Astrocyte of the spinal cord (primary cell): Measurements from ENCODE around the gene CHST3.

Experiments
- DNase-seq: peaks from one replicate; pipeline ENCODE4 v3.0.0; 2011; ENCODE audit warnings: low read depth, low spot score
- H3K4me3 ChIP-seq: 2 replicates; pipeline ENCODE4 v1.5.1; 2011; ENCODE audit warnings: low read depth, mild to moderate bottlenecking, low read length, moderate library complexity
- in situ Hi-C: cut with HindIII; loops from 2 replicates; pipeline ENCODE4 v1.10.0; 2017; ENCODE audit warnings: low sequenced_read_pairs
- TF ChIP-seq, protein P1 (sequence below): IDR thresholded peaks from 2 replicates; pipeline ENCODE4 v1.5.1; 2012; ENCODE audit warnings: low read depth, mild to moderate bottlenecking, low read length, inconsistent platforms

CHST3 gene

DNA sequence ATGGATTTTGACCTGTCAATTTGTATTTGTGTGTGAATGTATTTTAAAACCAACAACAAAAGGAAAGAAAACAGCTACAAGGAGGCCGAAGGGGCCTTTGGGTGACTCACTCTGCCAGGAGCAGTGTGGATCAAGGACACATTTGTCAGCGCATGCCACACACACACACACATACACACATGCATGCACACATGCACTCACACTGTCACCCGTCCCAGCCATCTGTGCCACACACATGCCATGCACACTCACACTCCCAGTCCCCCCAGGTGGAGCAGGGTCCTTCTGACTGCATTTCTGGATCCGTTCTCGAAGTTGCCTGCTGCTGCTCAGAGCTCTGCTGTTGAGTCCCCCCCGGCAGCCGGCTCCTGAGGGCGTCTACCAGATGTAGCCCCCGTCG, 98.2 kb downstream of the CHST3 start:
- DNase-seq, result no peak
- TF ChIP-seq, protein P1, sequence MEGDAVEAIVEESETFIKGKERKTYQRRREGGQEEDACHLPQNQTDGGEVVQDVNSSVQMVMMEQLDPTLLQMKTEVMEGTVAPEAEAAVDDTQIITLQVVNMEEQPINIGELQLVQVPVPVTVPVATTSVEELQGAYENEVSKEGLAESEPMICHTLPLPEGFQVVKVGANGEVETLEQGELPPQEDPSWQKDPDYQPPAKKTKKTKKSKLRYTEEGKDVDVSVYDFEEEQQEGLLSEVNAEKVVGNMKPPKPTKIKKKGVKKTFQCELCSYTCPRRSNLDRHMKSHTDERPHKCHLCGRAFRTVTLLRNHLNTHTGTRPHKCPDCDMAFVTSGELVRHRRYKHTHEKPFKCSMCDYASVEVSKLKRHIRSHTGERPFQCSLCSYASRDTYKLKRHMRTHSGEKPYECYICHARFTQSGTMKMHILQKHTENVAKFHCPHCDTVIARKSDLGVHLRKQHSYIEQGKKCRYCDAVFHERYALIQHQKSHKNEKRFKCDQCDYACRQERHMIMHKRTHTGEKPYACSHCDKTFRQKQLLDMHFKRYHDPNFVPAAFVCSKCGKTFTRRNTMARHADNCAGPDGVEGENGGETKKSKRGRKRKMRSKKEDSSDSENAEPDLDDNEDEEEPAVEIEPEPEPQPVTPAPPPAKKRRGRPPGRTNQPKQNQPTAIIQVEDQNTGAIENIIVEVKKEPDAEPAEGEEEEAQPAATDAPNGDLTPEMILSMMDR, result no peak
- no peak overlapping the region for H3K4me3 ChIP-seq
- in situ Hi-C loops, result no loop called here
